Esophagus mucosa (tissue), 1 donor: ENCODE results near the gene KLK1. TPM values are rescaled to one million over a fixed set of nuclear protein-coding genes. Genes with fewer than 3 reads are reported as not detected.

Experiments
- ATAC-seq: fragments of 200-7000 bp; cut with Tn5 transposase; one replicate; pipeline ENCODE4 v1.9.1; 2020
- total RNA-seq: library from RNA; stranded (reverse); gene quantifications from one replicate; pipeline ENCODE4 v1.2.4, GENCODE V29; 2023
- donor health status: DM: yes; HTN: yes; CAD: no.

KLK1 gene
- 1.3 TPM for total RNA-seq

- ATAC-seq, result no peak
Measured at GRCh38 chr19:50823389-50824042, at the start of gene KLK1. Gene KLK1 (minus strand): TSS chr19:50823787. CDS start chr19:50823748, 39 bp downstream.

- ATAC-seq, result no peak
Measured at GRCh38 chr19:50873056-50873455, 49.5 kb upstream of the KLK1 start, which contains the start of gene KLK2. Gene KLK2 (plus strand): TSS chr19:50873439. CDS start chr19:50873474, 35 bp downstream.

GRCh38 chr19:50870417-50871089 is 47.0 kb upstream of the KLK1 start:
- ATAC-seq, result peak; percentile 44

- no peak for ATAC-seq
Measured at GRCh38 chr19:50869479-50869878, 45.9 kb upstream of the KLK1 start.

GRCh38 chr19:50861496-50862286 is 38.1 kb upstream of the KLK1 start:
- no peak for ATAC-seq

GRCh38 chr19:50861010-50861409 is 37.4 kb upstream of the KLK1 start:
- peak; percentile 75 for ATAC-seq

- ATAC-seq, result no peak
Measured at GRCh38 chr19:50859849-50860248, 36.3 kb upstream of the KLK1 start.

- no peak for ATAC-seq
Measured at GRCh38 chr19:50858886-50859285, 35.3 kb upstream of the KLK1 start.

- ATAC-seq, result no peak
Measured at GRCh38 chr19:50857366-50857765, 33.8 kb upstream of the KLK1 start.

GRCh38 chr19:50854636-50855410 is 31.2 kb upstream of the KLK1 start, which contains the start of gene KLK3:
Gene KLK3 (plus strand): TSS chr19:50854915. CDS start chr19:50854956, 41 bp downstream.
- peak; percentile 12 for ATAC-seq

- ATAC-seq, result peak; percentile 36
Measured at GRCh38 chr19:50851620-50852019, 28.0 kb upstream of the KLK1 start.

- ATAC-seq, result no peak
Measured at GRCh38 chr19:50850738-50851137, 27.2 kb upstream of the KLK1 start.

- no peak for ATAC-seq
Measured at GRCh38 chr19:50844296-50844935, 20.8 kb upstream of the KLK1 start.

- no peak for ATAC-seq
Measured at GRCh38 chr19:50843701-50844221, 20.2 kb upstream of the KLK1 start.

- ATAC-seq, result no peak
Measured at GRCh38 chr19:50843205-50843604, 19.6 kb upstream of the KLK1 start.

- ATAC-seq, result no peak
Measured at GRCh38 chr19:50842130-50842529, 18.5 kb upstream of the KLK1 start.

- no peak for ATAC-seq
Measured at GRCh38 chr19:50839712-50840655, 16.4 kb upstream of the KLK1 start.

GRCh38 chr19:50838239-50838638 is 14.7 kb upstream of the KLK1 start:
- ATAC-seq, result no peak

GRCh38 chr19:50837300-50837699 is 13.7 kb upstream of the KLK1 start:
- peak; percentile 45 for ATAC-seq

- ATAC-seq, result peak; percentile 6
Measured at GRCh38 chr19:50836543-50837195, 13.1 kb upstream of the KLK1 start.
